ENCODE data around the gene NODAL. TPM values are rescaled to one million over a fixed set of nuclear protein-coding genes. Genes with fewer than 3 reads are reported as not detected.

Gene NODAL
- total and polyA plus RNA-seq, 7 experiments from 2014 or later: not detected

- no peak overlapping the region for H3K4me3 Mint-ChIP-seq
- H3K27ac Mint-ChIP-seq: peak overlapping the region in 3 of 9 donors; percentile 20 to 51 (median 46)
- ATAC-seq (no peak), DNase-seq (no peak)
- ChIA-PET POLR2A (interaction anchor here (0.6 to 2.4 kb wide), 4 partner anchors 21 to 39 kb away, joined by 3 to 7 read pairs (median 3); partner anchors contain the start of gene EIF4EBP2), CTCF (no interaction called here)
- H3K4me1 ChIP-seq (ENCODE audit: control insufficient read depth in 2 of 2, insufficient read depth in 2 of 2, low read length in 2 of 2): peaks cover 0 to 3% of the 10 kb centered on the region in 2 donors
- H3K36me3 ChIP-seq (ENCODE audit: control insufficient read depth in 2 of 3, insufficient read depth in 3 of 3, low read length in 3 of 3): peaks cover 8 to 40% (median 25%) of the 10 kb centered on the region in 3 experiments
- peaks cover 16 to 38% (median 24%) of the 10 kb centered on the region in 5 donors for H3K36me3 Mint-ChIP-seq
- no peaks in the 10 kb centered on the region for H3K27me3 ChIP-seq (ENCODE audit: control insufficient read depth in 2 of 2, insufficient read depth in 2 of 2, low read length in 2 of 2)
- H3K27ac ChIP-seq (ENCODE audit: low read depth, low read length): no peak overlapping the region
- H3K27me3 Mint-ChIP-seq: no peaks in the 10 kb centered on the region
- intact Hi-C loops (cut with micrococcal nuclease): no loop called here
- no peaks in the 10 kb centered on the region for H3K9me3 ChIP-seq (ENCODE audit: control insufficient read depth in 2 of 3, low read length in 3 of 3)
- H3K4me3 ChIP-seq (ENCODE audit: low read length): no peak overlapping the region
- no peaks in the 10 kb centered on the region for H3K9me3 Mint-ChIP-seq
- H3K4me1 Mint-ChIP-seq: peaks cover 2 to 19% (median 9%) of the 10 kb centered on the region in 7 donors
These were observed 14.7 kb downstream of the NODAL start for GRCh38 chr10:70426823-70427222.

- Histone ChIP-seq H3K9me3 (ENCODE audit: control insufficient read depth in 2 of 3, low read length in 3 of 3) (no peaks in the 10 kb centered on the region), H3K36me3 (ENCODE audit: control insufficient read depth in 2 of 3, insufficient read depth in 3 of 3, low read length in 3 of 3) (peaks cover 12 to 57% (median 26%) of the 10 kb centered on the region in 3 experiments), H3K27me3 (ENCODE audit: control insufficient read depth in 2 of 2, insufficient read depth in 2 of 2, low read length in 2 of 2) (no peaks in the 10 kb centered on the region), H3K4me3 (ENCODE audit: low read length) (no peak overlapping the region), H3K4me1 (ENCODE audit: control insufficient read depth in 2 of 2, insufficient read depth in 2 of 2, low read length in 2 of 2) (no peaks in the 10 kb centered on the region), H3K27ac (ENCODE audit: low read depth, low read length) (no peak overlapping the region)
- ChIA-PET CTCF (no interaction called here), POLR2A (interaction anchor here (1.1 to 1.5 kb wide), 2 partner anchors 20 kb away, joined by 7 read pairs; no protein-coding TSS in a partner anchor)
- H3K4me3 Mint-ChIP-seq: no peak overlapping the region
- no peaks in the 10 kb centered on the region for H3K9me3 Mint-ChIP-seq
- H3K4me1 Mint-ChIP-seq: peaks cover 0 to 7% (median 2%) of the 10 kb centered on the region in 7 donors
- H3K36me3 Mint-ChIP-seq: peaks cover 18 to 47% (median 24%) of the 10 kb centered on the region in 5 donors
- intact Hi-C loops (cut with micrococcal nuclease): no loop called here
- no peaks in the 10 kb centered on the region for H3K27me3 Mint-ChIP-seq
- H3K27ac Mint-ChIP-seq: peak overlapping the region in 3 of 9 donors; percentile 43 to 69 (median 62)
- ATAC-seq (no peak), DNase-seq (no peak)
These were observed 16.4 kb downstream of the NODAL start for GRCh38 chr10:70425096-70425495.

- ATAC-seq: no peak
- ChIA-PET CTCF (no interaction called here), POLR2A (interaction anchor here (1.5 kb wide), 1 partner anchor 19 kb away, joined by 7 read pairs; no protein-coding TSS in a partner anchor)
- H3K27ac Mint-ChIP-seq: peak overlapping the region in 5 of 9 donors; percentile 6 to 83 (median 28)
- intact Hi-C loops (cut with micrococcal nuclease): no loop called here
- Histone ChIP-seq H3K27me3 (ENCODE audit: control insufficient read depth in 2 of 2, insufficient read depth in 2 of 2, low read length in 2 of 2) (no peaks in the 10 kb centered on the region), H3K4me1 (ENCODE audit: control insufficient read depth in 2 of 2, insufficient read depth in 2 of 2, low read length in 2 of 2) (no peaks in the 10 kb centered on the region), H3K9me3 (ENCODE audit: control insufficient read depth in 2 of 3, low read length in 3 of 3) (no peaks in the 10 kb centered on the region), H3K36me3 (ENCODE audit: control insufficient read depth in 2 of 3, insufficient read depth in 3 of 3, low read length in 3 of 3) (peaks cover 12 to 63% (median 26%) of the 10 kb centered on the region in 3 experiments), H3K27ac (ENCODE audit: low read depth, low read length) (no peak overlapping the region), H3K4me3 (ENCODE audit: low read length) (no peak overlapping the region)
- H3K36me3 Mint-ChIP-seq: peaks cover 17 to 54% (median 31%) of the 10 kb centered on the region in 5 donors
- no peak overlapping the region for H3K4me3 Mint-ChIP-seq
- no peaks in the 10 kb centered on the region for H3K27me3 Mint-ChIP-seq
- H3K4me1 Mint-ChIP-seq: peaks cover 0 to 7% (median 3%) of the 10 kb centered on the region in 7 donors
- DNase-seq: no peak
- no peaks in the 10 kb centered on the region for H3K9me3 Mint-ChIP-seq
These were observed 17.2 kb downstream of the NODAL start for GRCh38 chr10:70424320-70424719.

DNA sequence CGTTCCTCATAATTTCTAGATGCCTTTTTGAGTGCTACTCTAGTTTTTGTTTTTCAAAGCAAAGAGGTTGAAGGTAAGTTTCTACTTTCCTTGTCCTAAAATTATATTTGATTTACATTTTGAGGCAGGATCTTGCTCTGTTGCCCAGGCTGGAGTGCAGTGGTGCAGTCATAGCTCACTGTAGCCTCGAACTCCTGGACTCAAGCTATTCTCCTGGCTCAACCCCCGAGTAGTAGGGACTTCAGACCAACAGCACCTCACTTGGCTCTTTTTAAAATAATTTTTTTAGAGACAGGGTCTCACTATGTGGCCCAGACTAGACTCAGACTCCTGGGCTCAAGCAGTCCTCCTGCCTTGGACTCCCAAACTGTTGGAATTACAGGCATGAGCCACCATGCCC lies 22.8 kb downstream of the NODAL start:
- H3K27me3 Mint-ChIP-seq: no peaks in the 10 kb centered on the region
- no peaks in the 10 kb centered on the region for H3K27me3 ChIP-seq (ENCODE audit: control insufficient read depth in 2 of 2, insufficient read depth in 2 of 2, low read length in 2 of 2)
- POLR2A ChIA-PET: interaction anchor here (0.7 to 2.2 kb wide), 3 partner anchors 12 to 1354 kb away, joined by 3 to 12 read pairs (median 4); partner anchors contain the start of gene EIF4EBP2
- H3K9me3 ChIP-seq (ENCODE audit: control insufficient read depth in 2 of 3, low read length in 3 of 3): no peaks in the 10 kb centered on the region
- no peak overlapping the region for H3K4me3 Mint-ChIP-seq
- H3K27ac ChIP-seq (ENCODE audit: low read depth, low read length): no peak overlapping the region
- no peak overlapping the region for H3K4me3 ChIP-seq (ENCODE audit: low read length)
- H3K4me1 ChIP-seq (ENCODE audit: control insufficient read depth in 2 of 2, insufficient read depth in 2 of 2, low read length in 2 of 2): no peaks in the 10 kb centered on the region
- DNase-seq (no peak), ATAC-seq (no peak)
- peaks cover 18 to 33% (median 29%) of the 10 kb centered on the region in 7 donors for H3K4me1 Mint-ChIP-seq
- H3K9me3 Mint-ChIP-seq: peaks cover 0 to 2% (median 0%) of the 10 kb centered on the region in 11 donors
- H3K27ac Mint-ChIP-seq: peak overlapping the region in 7 of 9 donors; percentile 5 to 83 (median 34)
- CTCF ChIA-PET: no interaction called here
- intact Hi-C loops (cut with micrococcal nuclease): loop anchor here in 1 of 2 donors (2.0 kb wide), 1 partner anchor 14 kb away; the partner anchor contains the start of gene EIF4EBP2
- H3K36me3 ChIP-seq (ENCODE audit: control insufficient read depth in 2 of 3, insufficient read depth in 3 of 3, low read length in 3 of 3): peaks cover 7 to 43% (median 13%) of the 10 kb centered on the region in 3 experiments
- H3K36me3 Mint-ChIP-seq: peaks cover 15 to 50% (median 30%) of the 10 kb centered on the region in 5 donors

- H3K27me3 Mint-ChIP-seq: no peaks in the 10 kb centered on the region
- Histone ChIP-seq H3K4me1 (ENCODE audit: control insufficient read depth in 2 of 2, insufficient read depth in 2 of 2, low read length in 2 of 2) (no peaks in the 10 kb centered on the region), H3K9me3 (ENCODE audit: control insufficient read depth in 2 of 3, low read length in 3 of 3) (no peaks in the 10 kb centered on the region), H3K36me3 (ENCODE audit: control insufficient read depth in 2 of 3, insufficient read depth in 3 of 3, low read length in 3 of 3) (peaks cover 7 to 39% (median 11%) of the 10 kb centered on the region in 3 experiments), H3K27me3 (ENCODE audit: control insufficient read depth in 2 of 2, insufficient read depth in 2 of 2, low read length in 2 of 2) (no peaks in the 10 kb centered on the region), H3K27ac (ENCODE audit: low read depth, low read length) (no peak overlapping the region), H3K4me3 (ENCODE audit: low read length) (no peak overlapping the region)
- intact Hi-C loops (cut with micrococcal nuclease): loop anchor here in 1 of 2 donors (2.0 kb wide), 1 partner anchor 13 kb away; the partner anchor contains the start of gene EIF4EBP2
- peaks cover 12 to 49% (median 29%) of the 10 kb centered on the region in 5 donors for H3K36me3 Mint-ChIP-seq
- DNase-seq: no peak
- peaks cover 19 to 34% (median 31%) of the 10 kb centered on the region in 7 donors for H3K4me1 Mint-ChIP-seq
- CTCF ChIA-PET: no interaction called here
- H3K27ac Mint-ChIP-seq: peak overlapping the region in 7 of 9 donors; percentile 8 to 84 (median 37)
- POLR2A ChIA-PET: interaction anchor here (1.4 to 2.2 kb wide), 2 partner anchors 12 to 14 kb away, joined by 4 to 12 read pairs; partner anchors contain the start of gene EIF4EBP2
- peaks cover 0 to 2% (median 0%) of the 10 kb centered on the region in 11 donors for H3K9me3 Mint-ChIP-seq
- ATAC-seq: no peak
- H3K4me3 Mint-ChIP-seq: no peak overlapping the region
These were observed 23.3 kb downstream of the NODAL start for GRCh38 chr10:70418229-70418628.

DNA sequence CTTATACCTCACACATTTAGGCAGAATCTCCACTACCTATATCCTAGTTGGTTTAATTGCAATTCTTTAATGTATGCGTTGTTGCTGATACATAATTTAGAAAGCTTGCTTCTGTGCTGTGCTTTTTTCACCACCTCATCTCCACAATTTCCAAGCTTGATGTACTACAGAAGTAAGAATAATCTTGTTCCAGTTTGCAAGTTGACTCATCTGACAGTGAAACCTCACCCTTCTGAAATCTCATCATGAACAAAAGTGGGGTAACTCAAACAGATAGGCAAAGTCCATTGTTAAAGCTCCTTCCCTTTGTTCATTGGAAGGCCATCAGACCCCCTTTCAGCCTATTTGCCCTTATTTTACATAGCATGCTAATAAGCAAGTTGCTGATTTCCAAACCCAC lies 23.9 kb downstream of the NODAL start:
- no peak for DNase-seq
- Histone ChIP-seq H3K4me3 (ENCODE audit: low read length) (no peak overlapping the region), H3K36me3 (ENCODE audit: control insufficient read depth in 2 of 3, insufficient read depth in 3 of 3, low read length in 3 of 3) (peaks cover 7 to 33% (median 9%) of the 10 kb centered on the region in 3 experiments), H3K27ac (ENCODE audit: low read depth, low read length) (peak overlapping the region; percentile 3), H3K27me3 (ENCODE audit: control insufficient read depth in 2 of 2, insufficient read depth in 2 of 2, low read length in 2 of 2) (no peaks in the 10 kb centered on the region), H3K4me1 (ENCODE audit: control insufficient read depth in 2 of 2, insufficient read depth in 2 of 2, low read length in 2 of 2) (peaks cover 0 to 3% of the 10 kb centered on the region in 2 donors), H3K9me3 (ENCODE audit: control insufficient read depth in 2 of 3, low read length in 3 of 3) (no peaks in the 10 kb centered on the region)
- Mint-ChIP-seq H3K4me1 (peaks cover 19 to 40% (median 35%) of the 10 kb centered on the region in 7 donors), H3K9me3 (peaks cover 0 to 2% (median 0%) of the 10 kb centered on the region in 11 donors), H3K4me3 (no peak overlapping the region), H3K27me3 (no peaks in the 10 kb centered on the region), H3K36me3 (peaks cover 6 to 46% (median 23%) of the 10 kb centered on the region in 5 donors), H3K27ac (peak overlapping the region in 4 of 9 donors; percentile 12 to 37 (median 30))
- ChIA-PET CTCF (no interaction called here), POLR2A (interaction anchor here (2.2 kb wide), 1 partner anchor 13 kb away, joined by 12 read pairs; the partner anchor contains the start of gene EIF4EBP2)
- no peak for ATAC-seq
- intact Hi-C loops (cut with micrococcal nuclease): no loop called here
